Uterus (tissue), 4 donors: ENCODE data around the gene SMIM36. TPM values are rescaled to one million over a fixed set of nuclear protein-coding genes. Genes with fewer than 3 reads are reported as not detected.

Experiments used
- DNase-seq, 2 donors: peaks; one replicate each; pipeline ENCODE4 v3.0.0-alpha.2; 2019 to 2020
- H3K27ac ChIP-seq, 2 donors: fragments of 200-600 bp; sonication (generic); 1 replicate in 1 of 2; 2 replicates in 1 of 2; pipeline ENCODE4 v1.5.1; 2016 to 2018
- H3K27me3 ChIP-seq, 2 donors: fragments of 200-600 bp; sonication (generic); one replicate each; pipeline ENCODE4 v1.5.1; 2018 to 2019; ENCODE audit warnings: control low read depth in 1 of 2
- H3K36me3 ChIP-seq, 2 donors: fragments of 200-600 bp; sonication (generic); one replicate each; pipeline ENCODE4 v1.5.1; 2019; ENCODE audit warnings: control low read depth in 1 of 2
- H3K4me1 ChIP-seq, 2 donors: fragments of 200-600 bp; sonication (generic); one replicate each; pipeline ENCODE4 v1.5.1; 2018 to 2019; ENCODE audit warnings: control low read depth in 1 of 2
- H3K4me3 ChIP-seq, 2 donors: fragments of 200-600 bp; sonication (generic); 1 replicate in 1 of 2; 2 replicates in 1 of 2; pipeline ENCODE4 v1.5.1; 2018 to 2019; ENCODE audit warnings: mild to moderate bottlenecking in 1 of 2
- H3K9me3 ChIP-seq, 2 donors: fragments of 200-600 bp; sonication (generic); one replicate each; pipeline ENCODE4 v1.5.1; 2019; ENCODE audit warnings: control low read depth in 1 of 2
- CTCF ChIP-seq, 4 experiments: fragments of 200-600 bp in 2 of 4; fragments of 450-650 bp in 2 of 4; sonication (generic) in 2 of 4; IDR thresholded peaks; one replicate each; pipeline ENCODE4 v1.5.1; 2016 to 2019; ENCODE audit warnings: antibody characterized with exemption in 4 of 4, mild to moderate bottlenecking in 2 of 4, moderate library complexity in 1 of 4
- POLR2A ChIP-seq, 2 donors: fragments of 450-650 bp; IDR thresholded peaks; one replicate each; pipeline ENCODE4 v1.6.1; 2016; ENCODE audit warnings: antibody characterized with exemption in 2 of 2, mild to moderate bottlenecking in 1 of 2, moderate library complexity in 1 of 2
- intact Hi-C: fragments of 100-400 bp; cut with DNase I; formaldehyde crosslinking; loops from one replicate; pipeline ENCODE4 v1.15.1; 2023; ENCODE audit warnings: low total_unique reads
- total RNA-seq, 4 donors: library from RNA; depleted of rRNA in 3 of 4; stranded (reverse); fragments of >200 nt in 3 of 4; gene quantifications; one replicate each; pipeline versions ENCODE4 v1.1.0 to v1.2.4, GENCODE V29; 2014 to 2023
- donor health status: DM: yes; HTN: yes; CAD: no.

Gene SMIM36
- total RNA-seq, 4 donors from 2014 or later, result not detected

GRCh38 chr17:55416000-55416399 lies 95.3 kb downstream of the SMIM36 start:
- Histone ChIP-seq H3K27me3 (no peaks in the 10 kb centered on the region), H3K4me3 (no peak overlapping the region), H3K9me3 (no peaks in the 10 kb centered on the region), H3K4me1 (no peaks in the 10 kb centered on the region), H3K27ac (peak overlapping the region in 1 of 2 donors; percentile 42), H3K36me3 (no peaks in the 10 kb centered on the region)
- DNase-seq, result no peak
- no peak for TF ChIP-seq CTCF (IDR thresholded peaks at IDR 0.05)
- TF ChIP-seq POLR2A (IDR thresholded peaks at IDR 0.05), result no peak
- intact Hi-C loops, result no loop called here

- DNase-seq, result no peak
- TF ChIP-seq POLR2A (IDR thresholded peaks at IDR 0.05) (no peak), CTCF (IDR thresholded peaks at IDR 0.05) (no peak)
- intact Hi-C loops, result no loop called here
Observed at GRCh38 chr17:55414983-55415382, 96.3 kb downstream of the SMIM36 start.

GRCh38 chr17:55413825-55414489 lies 97.3 kb downstream of the SMIM36 start:
- Histone ChIP-seq H3K4me1 (no peaks in the 10 kb centered on the region), H3K27ac (no peak overlapping the region), H3K9me3 (no peaks in the 10 kb centered on the region), H3K36me3 (no peaks in the 10 kb centered on the region), H3K27me3 (no peaks in the 10 kb centered on the region), H3K4me3 (no peak overlapping the region)
- intact Hi-C loops, result no loop called here
- DNase-seq, result no peak
- TF ChIP-seq CTCF (IDR thresholded peaks at IDR 0.05) (no peak), POLR2A (IDR thresholded peaks at IDR 0.05) (no peak)

More at GRCh38 chr17:55414983-55415382, 96.3 kb downstream of the SMIM36 start:
- H3K27me3 ChIP-seq, result no peaks in the 10 kb centered on the region
- no peaks in the 10 kb centered on the region for H3K4me1 ChIP-seq
- no peaks in the 10 kb centered on the region for H3K9me3 ChIP-seq
- no peak overlapping the region for H3K27ac ChIP-seq
- no peaks in the 10 kb centered on the region for H3K36me3 ChIP-seq
- H3K4me3 ChIP-seq, result no peak overlapping the region

- no peaks in the 10 kb centered on the region for H3K9me3 ChIP-seq
- intact Hi-C loops, result no loop called here
- no peaks in the 10 kb centered on the region for H3K4me1 ChIP-seq
- no peaks in the 10 kb centered on the region for H3K36me3 ChIP-seq
- H3K27me3 ChIP-seq, result no peaks in the 10 kb centered on the region
- TF ChIP-seq CTCF (IDR thresholded peaks at IDR 0.05), result no peak
- TF ChIP-seq POLR2A (IDR thresholded peaks at IDR 0.05), result no peak
- no peak for DNase-seq
- no peak overlapping the region for H3K4me3 ChIP-seq
- no peak overlapping the region for H3K27ac ChIP-seq
Observed at GRCh38 chr17:55411463-55411855, 99.8 kb downstream of the SMIM36 start.

- TF ChIP-seq POLR2A (IDR thresholded peaks at IDR 0.05), result no peak
- TF ChIP-seq CTCF (IDR thresholded peaks at IDR 0.05), result no peak
- Histone ChIP-seq H3K36me3 (no peaks in the 10 kb centered on the region), H3K27me3 (no peaks in the 10 kb centered on the region), H3K27ac (no peak overlapping the region), H3K4me3 (no peak overlapping the region), H3K9me3 (no peaks in the 10 kb centered on the region), H3K4me1 (no peaks in the 10 kb centered on the region)
- no peak for DNase-seq
- intact Hi-C loops, result no loop called here
Observed at GRCh38 chr17:55410722-55411462, 100.4 kb downstream of the SMIM36 start.
